Esophagus squamous epithelium (tissue), 5 donors: ENCODE results near the gene PIK3AP1. TPM values are rescaled to one million over a fixed set of nuclear protein-coding genes. Genes with fewer than 3 reads are reported as not detected.

Experiments used
- DNase-seq: peaks from one replicate; lab custom pipeline; 2025; lab: John Stamatoyannopoulos, UW
- H3K27ac ChIP-seq, 4 donors: fragments of 200-600 bp; sonication (generic); one replicate each; pipeline ENCODE4 v1.5.1; 2016 to 2019; ENCODE audit warnings: mild to moderate bottlenecking in 1 of 4
- H3K27me3 ChIP-seq, 4 donors: fragments of 200-600 bp; sonication (generic); 1 replicate in 3 of 4; 2 replicates in 1 of 4; pipeline versions ENCODE4 v1.5.1 to v1.6.0; 2017 to 2021; ENCODE audit warnings: antibody characterized with exemption in 1 of 4
- H3K36me3 ChIP-seq, 3 donors: fragments of 200-600 bp; sonication (generic); one replicate each; pipeline ENCODE4 v1.5.1; 2016 to 2019
- H3K4me1 ChIP-seq, 3 donors: fragments of 200-600 bp; sonication (generic); one replicate each; pipeline ENCODE4 v1.5.1; 2017 to 2019
- H3K4me3 ChIP-seq, 4 donors: fragments of 200-600 bp; sonication (generic); 1 replicate in 3 of 4; 2 replicates in 1 of 4; pipeline ENCODE4 v1.5.1; 2016 to 2019; ENCODE audit warnings: mild to moderate bottlenecking in 2 of 4, moderate library complexity in 1 of 4
- H3K9me3 ChIP-seq, 3 donors: fragments of 200-600 bp; sonication (generic); one replicate each; pipeline ENCODE4 v1.5.1; 2016 to 2019
- CTCF ChIP-seq, 6 experiments: fragments of 450-650 bp in 4 of 6; fragments of 200-600 bp in 2 of 6; sonication (generic) in 2 of 6; IDR thresholded peaks; one replicate each; pipeline ENCODE4 v1.5.1; 2016 to 2019; ENCODE audit warnings: antibody characterized with exemption in 6 of 6, mild to moderate bottlenecking in 4 of 6, moderate library complexity in 4 of 6
- POLR2A ChIP-seq, 4 donors: fragments of 450-650 bp; IDR thresholded peaks; one replicate each; pipeline ENCODE4 v1.6.1; 2017; ENCODE audit warnings: antibody characterized with exemption in 4 of 4, mild to moderate bottlenecking in 4 of 4, moderate library complexity in 3 of 4
- WGBS, 2 donors: methylation state at CpG; one replicate each; pipeline ENCODE4 v1.1.5; 2018; 5-methylcytosine and 5-hydroxymethylcytosine counted together
- intact Hi-C: fragments of 100-400 bp; cut with DNase I; formaldehyde crosslinking; loops from one replicate; pipeline ENCODE4 v1.15.0; 2022
- total RNA-seq, 4 donors: library from RNA; depleted of rRNA; stranded (reverse); fragments of >200 nt; gene quantifications; one replicate each; pipeline ENCODE4 v1.1.0, GENCODE V29; 2016
- donor health status: DM: yes; HTN: yes; CAD: no.

The PIK3AP1 gene
- total RNA-seq, 4 donors from 2014 or later: 0.57 to 7.6 (median 3.7) TPM

- H3K4me1 ChIP-seq: peaks cover 0 to 19% (median 0%) of the 10 kb centered on the region in 3 donors
- H3K9me3 ChIP-seq: no peaks in the 10 kb centered on the region
- H3K4me3 ChIP-seq: no peak overlapping the region
- no peak overlapping the region for H3K27ac ChIP-seq
- H3K27me3 ChIP-seq: no peaks in the 10 kb centered on the region
- DNase-seq: no peak
- no peak for TF ChIP-seq POLR2A (IDR thresholded peaks at IDR 0.05)
- TF ChIP-seq CTCF (IDR thresholded peaks at IDR 0.05): no peak
- 83 to 95% methylated on average over 6 of the region's 6 CpGs for WGBS, 2 donors
- intact Hi-C loops: no loop called here
- no peaks in the 10 kb centered on the region for H3K36me3 ChIP-seq
Observed at GRCh38 chr10:96622013-96622787, 98.1 kb downstream of the PIK3AP1 start.

- Histone ChIP-seq H3K9me3 (no peaks in the 10 kb centered on the region), H3K27ac (no peak overlapping the region), H3K4me1 (peaks cover 0 to 19% (median 0%) of the 10 kb centered on the region in 3 donors), H3K27me3 (no peaks in the 10 kb centered on the region), H3K4me3 (no peak overlapping the region), H3K36me3 (no peaks in the 10 kb centered on the region)
- WGBS, 2 donors: 43 to 73% methylated on average over 8 to 15 of the region's 17 CpGs
- DNase-seq: no peak
- intact Hi-C loops: no loop called here
- no peak for TF ChIP-seq CTCF (IDR thresholded peaks at IDR 0.05)
- no peak for TF ChIP-seq POLR2A (IDR thresholded peaks at IDR 0.05)
Observed at GRCh38 chr10:96619796-96620773, 100.2 kb downstream of the PIK3AP1 start.

- no peaks in the 10 kb centered on the region for H3K9me3 ChIP-seq
- TF ChIP-seq CTCF (IDR thresholded peaks at IDR 0.05) (no peak), POLR2A (IDR thresholded peaks at IDR 0.05) (no peak)
- WGBS, 2 donors: 86 to 89% methylated on average over 1 to 8 of the region's 11 CpGs
- H3K27me3 ChIP-seq: no peaks in the 10 kb centered on the region
- DNase-seq: no peak
- H3K4me1 ChIP-seq: peaks cover 0 to 19% (median 0%) of the 10 kb centered on the region in 3 donors
- intact Hi-C loops: no loop called here
- H3K4me3 ChIP-seq: no peak overlapping the region
- no peak overlapping the region for H3K27ac ChIP-seq
- H3K36me3 ChIP-seq: no peaks in the 10 kb centered on the region
Observed at GRCh38 chr10:96619120-96619519, 101.2 kb downstream of the PIK3AP1 start.

- 0 to 10% methylated on average over 1 of the region's 2 CpGs for WGBS, 2 donors
- Histone ChIP-seq H3K9me3 (no peaks in the 10 kb centered on the region), H3K27ac (no peak overlapping the region), H3K27me3 (no peaks in the 10 kb centered on the region), H3K4me3 (no peak overlapping the region), H3K4me1 (peaks cover 0 to 19% (median 0%) of the 10 kb centered on the region in 3 donors), H3K36me3 (no peaks in the 10 kb centered on the region)
- no peak for DNase-seq
- no peak for TF ChIP-seq POLR2A (IDR thresholded peaks at IDR 0.05)
- TF ChIP-seq CTCF (IDR thresholded peaks at IDR 0.05): no peak
- intact Hi-C loops: no loop called here
Observed at GRCh38 chr10:96618653-96619052, 101.7 kb downstream of the PIK3AP1 start.
